ENCODE data around the gene AKAP13.
A peak's percentile ranks its signal among the peaks of the same experiment; 100 is the strongest.

AKAP13 gene

GRCh38 chr15:85389772-85390171 lies 9.4 kb downstream of the AKAP13 start:
- DNase-seq: no peak

GRCh38 chr15:85393210-85393609 lies 12.8 kb downstream of the AKAP13 start:
- no peak for DNase-seq

- DNase-seq: no peak
These were observed 14.3 kb downstream of the AKAP13 start for GRCh38 chr15:85394554-85395333.

GRCh38 chr15:85396554-85396953 lies 16.2 kb downstream of the AKAP13 start:
- DNase-seq: no peak

GRCh38 chr15:85397151-85397550 lies 16.7 kb downstream of the AKAP13 start:
- no peak for DNase-seq

GRCh38 chr15:85397926-85398325 lies 17.5 kb downstream of the AKAP13 start:
- DNase-seq: no peak

GRCh38 chr15:85398822-85399221 lies 18.4 kb downstream of the AKAP13 start:
- DNase-seq: no peak

GRCh38 chr15:85399627-85400026 lies 19.2 kb downstream of the AKAP13 start:
- DNase-seq: no peak

GRCh38 chr15:85400606-85401005 lies 20.2 kb downstream of the AKAP13 start:
- no peak for DNase-seq

- DNase-seq: no peak
These were observed 20.8 kb downstream of the AKAP13 start for GRCh38 chr15:85401108-85401774.

- DNase-seq: no peak
These were observed 21.9 kb downstream of the AKAP13 start for GRCh38 chr15:85402195-85402881.

GRCh38 chr15:85403745-85404144 lies 23.3 kb downstream of the AKAP13 start:
- no peak for DNase-seq

GRCh38 chr15:85404176-85404917 lies 23.9 kb downstream of the AKAP13 start:
- DNase-seq: no peak

- no peak for DNase-seq
These were observed 24.8 kb downstream of the AKAP13 start for GRCh38 chr15:85404918-85405866.

GRCh38 chr15:85406916-85407315 lies 26.5 kb downstream of the AKAP13 start:
- DNase-seq: no peak

GRCh38 chr15:85407421-85408269 lies 27.2 kb downstream of the AKAP13 start:
- DNase-seq: no peak

- DNase-seq: no peak
These were observed 27.9 kb downstream of the AKAP13 start for GRCh38 chr15:85408270-85408746.

GRCh38 chr15:85412066-85412465 lies 31.7 kb downstream of the AKAP13 start:
- no peak for DNase-seq

- DNase-seq: peak; percentile 34
These were observed 32.8 kb downstream of the AKAP13 start for GRCh38 chr15:85412956-85413854.

GRCh38 chr15:85414037-85414436 lies 33.6 kb downstream of the AKAP13 start:
- no peak for DNase-seq

All from SIG-M5 (cell line).